ENCODE data around the gene PPARD. TPM values are rescaled to one million over a fixed set of nuclear protein-coding genes. Genes with fewer than 3 reads are reported as not detected.

PPARD gene
- total RNA-seq = 19.0 TPM in 2 replicates

GRCh38 chr6:35342258-35343091, at the start of gene PPARD:
Gene PPARD, plus strand, starts transcription at chr6:35342558. Its CDS starts 68,530 bp downstream, at chr6:35411088.
- H3K4me1 Mint-ChIP-seq = peaks cover 40% of the 10 kb centered on the region
- peaks cover 27% of the 10 kb centered on the region for H3K36me3 Mint-ChIP-seq (ENCODE audit: low read depth)
- peaks cover 2% of the 10 kb centered on the region for H3K27me3 Mint-ChIP-seq
- DNase-seq = peak; percentile 100
- intact Hi-C loops (cut with micrococcal nuclease) = loop anchor here (1.0 to 2.0 kb wide), 5 partner anchors 26 to 126 kb away; partner anchors contain the start of genes DEF6 and RPL10A
- peak within 1 kb of the TSS; percentile 96 for H3K4me3 Mint-ChIP-seq
- peak within 1 kb of the TSS; percentile 91 for H3K27ac Mint-ChIP-seq
- no peaks in the 10 kb centered on the region for H3K9me3 Mint-ChIP-seq

- Mint-ChIP-seq H3K27me3 (no peaks in the 10 kb centered on the region), H3K4me1 (peaks cover 10% of the 10 kb centered on the region), H3K36me3 (ENCODE audit: low read depth) (peaks cover 29% of the 10 kb centered on the region), H3K9me3 (no peaks in the 10 kb centered on the region), H3K4me3 (no peak overlapping the region), H3K27ac (no peak overlapping the region)
- no peak for DNase-seq
- intact Hi-C loops (cut with micrococcal nuclease) = no loop called here
These were observed 48.7 kb upstream of the PPARD start for GRCh38 chr6:35293681-35294080.

- intact Hi-C loops (cut with micrococcal nuclease) = no loop called here
- peaks cover 27% of the 10 kb centered on the region for H3K36me3 Mint-ChIP-seq (ENCODE audit: low read depth)
- H3K27me3 Mint-ChIP-seq = no peaks in the 10 kb centered on the region
- no peaks in the 10 kb centered on the region for H3K9me3 Mint-ChIP-seq
- DNase-seq = peak; percentile 87
- peaks cover 14% of the 10 kb centered on the region for H3K4me1 Mint-ChIP-seq
- H3K4me3 Mint-ChIP-seq = no peak overlapping the region
- peak overlapping the region; percentile 27 for H3K27ac Mint-ChIP-seq
These were observed 47.9 kb upstream of the PPARD start for GRCh38 chr6:35294308-35294945.

- Mint-ChIP-seq H3K27ac (no peak overlapping the region), H3K27me3 (no peaks in the 10 kb centered on the region), H3K36me3 (ENCODE audit: low read depth) (peaks cover 31% of the 10 kb centered on the region), H3K4me3 (no peak overlapping the region), H3K9me3 (no peaks in the 10 kb centered on the region), H3K4me1 (peaks cover 19% of the 10 kb centered on the region)
- no peak for DNase-seq
- intact Hi-C loops (cut with micrococcal nuclease) = no loop called here
These were observed 47.3 kb upstream of the PPARD start for GRCh38 chr6:35295036-35295435.

- Mint-ChIP-seq H3K4me1 (peaks cover 26% of the 10 kb centered on the region), H3K4me3 (no peak overlapping the region), H3K36me3 (ENCODE audit: low read depth) (peaks cover 33% of the 10 kb centered on the region), H3K27me3 (no peaks in the 10 kb centered on the region), H3K9me3 (no peaks in the 10 kb centered on the region), H3K27ac (no peak overlapping the region)
- DNase-seq = no peak
- intact Hi-C loops (cut with micrococcal nuclease) = no loop called here
These were observed 46.6 kb upstream of the PPARD start for GRCh38 chr6:35295521-35296315.

- H3K27me3 Mint-ChIP-seq = no peaks in the 10 kb centered on the region
- no peak for DNase-seq
- peak overlapping the region; percentile 83 for H3K27ac Mint-ChIP-seq
- H3K4me1 Mint-ChIP-seq = peaks cover 34% of the 10 kb centered on the region
- H3K4me3 Mint-ChIP-seq = peak overlapping the region; percentile 82
- H3K9me3 Mint-ChIP-seq = no peaks in the 10 kb centered on the region
- intact Hi-C loops (cut with micrococcal nuclease) = loop anchor here (1.0 kb wide), 4 partner anchors 30 to 171 kb away; partner anchors contain the start of genes PPARD and RPL10A
- peaks cover 27% of the 10 kb centered on the region for H3K36me3 Mint-ChIP-seq (ENCODE audit: low read depth)
These were observed 45.3 kb upstream of the PPARD start for GRCh38 chr6:35296931-35297600.

- peaks cover 40% of the 10 kb centered on the region for H3K4me1 Mint-ChIP-seq
- H3K36me3 Mint-ChIP-seq (ENCODE audit: low read depth) = peaks cover 29% of the 10 kb centered on the region
- peak; percentile 96 for DNase-seq
These were observed 44.5 kb upstream of the PPARD start, which contains the start of gene DEF6 for GRCh38 chr6:35297601-35298481. Gene DEF6, plus strand, starts transcription at chr6:35297818. Its CDS starts 39 bp downstream, at chr6:35297857.

GRCh38 chr6:35298625-35299140, 43.7 kb upstream of the PPARD start:
- H3K9me3 Mint-ChIP-seq = no peaks in the 10 kb centered on the region
- H3K4me1 Mint-ChIP-seq = peaks cover 46% of the 10 kb centered on the region
- DNase-seq = peak; percentile 75
- intact Hi-C loops (cut with micrococcal nuclease) = loop anchor here (1.0 to 2.0 kb wide), 2 partner anchors 12 to 40 kb away; partner anchors contain the start of gene ZNF76
- peaks cover 36% of the 10 kb centered on the region for H3K36me3 Mint-ChIP-seq (ENCODE audit: low read depth)
- H3K27ac Mint-ChIP-seq = peak overlapping the region; percentile 83
- H3K27me3 Mint-ChIP-seq = no peaks in the 10 kb centered on the region
- peak overlapping the region; percentile 82 for H3K4me3 Mint-ChIP-seq

More at GRCh38 chr6:35297601-35298481, 44.5 kb upstream of the PPARD start, which contains the start of gene DEF6:
- intact Hi-C loops (cut with micrococcal nuclease) = loop anchor here (1.0 to 2.0 kb wide), 5 partner anchors 29 to 170 kb away; partner anchors contain the start of genes PPARD, RPL10A and ZNF76
- peak within 1 kb of the TSS; percentile 83 for H3K27ac Mint-ChIP-seq
- no peaks in the 10 kb centered on the region for H3K9me3 Mint-ChIP-seq
- no peaks in the 10 kb centered on the region for H3K27me3 Mint-ChIP-seq
- H3K4me3 Mint-ChIP-seq = peak within 1 kb of the TSS; percentile 82

- Mint-ChIP-seq H3K4me1 (peaks cover 49% of the 10 kb centered on the region), H3K4me3 (peak overlapping the region; percentile 82), H3K27ac (peak overlapping the region; percentile 96), H3K36me3 (ENCODE audit: low read depth) (peaks cover 39% of the 10 kb centered on the region), H3K27me3 (no peaks in the 10 kb centered on the region), H3K9me3 (no peaks in the 10 kb centered on the region)
- intact Hi-C loops (cut with micrococcal nuclease) = loop anchor here (1.0 to 2.0 kb wide), 2 partner anchors 11 to 41 kb away; partner anchors contain the start of gene ZNF76
- peak; percentile 79 for DNase-seq
These were observed 42.7 kb upstream of the PPARD start for GRCh38 chr6:35299674-35300073.

GRCh38 chr6:35300848-35301247, 41.5 kb upstream of the PPARD start:
- Mint-ChIP-seq H3K4me3 (peak overlapping the region; percentile 82), H3K27me3 (no peaks in the 10 kb centered on the region), H3K36me3 (ENCODE audit: low read depth) (peaks cover 37% of the 10 kb centered on the region), H3K27ac (peak overlapping the region; percentile 96), H3K4me1 (peaks cover 49% of the 10 kb centered on the region), H3K9me3 (no peaks in the 10 kb centered on the region)
- intact Hi-C loops (cut with micrococcal nuclease) = no loop called here
- peak; percentile 69 for DNase-seq

GRCh38 chr6:35302604-35303241, 39.6 kb upstream of the PPARD start:
- peaks cover 55% of the 10 kb centered on the region for H3K4me1 Mint-ChIP-seq
- no peaks in the 10 kb centered on the region for H3K9me3 Mint-ChIP-seq
- H3K27ac Mint-ChIP-seq = peak overlapping the region; percentile 96
- peak overlapping the region; percentile 85 for H3K4me3 Mint-ChIP-seq
- no peaks in the 10 kb centered on the region for H3K27me3 Mint-ChIP-seq
- intact Hi-C loops (cut with micrococcal nuclease) = loop anchor here (1.0 to 2.0 kb wide), 5 partner anchors 9 to 426 kb away; partner anchors contain the start of gene RPL10A
- peak; percentile 97 for DNase-seq
- H3K36me3 Mint-ChIP-seq (ENCODE audit: low read depth) = peaks cover 46% of the 10 kb centered on the region
